ENCODE results near the gene AATF. TPM values are rescaled to one million over a fixed set of nuclear protein-coding genes. Genes with fewer than 3 reads are reported as not detected.
A peak's percentile ranks its signal among the peaks of the same experiment; 100 is the strongest.
"Not testable (repeated sequence)": the region's sequence is repeated elsewhere in the genome, so short reads cannot be mapped to it uniquely, and the experiment has no call there.

The AATF gene
- total RNA-seq, 1 experiment from 2014 or later = 54.8 TPM

DNA sequence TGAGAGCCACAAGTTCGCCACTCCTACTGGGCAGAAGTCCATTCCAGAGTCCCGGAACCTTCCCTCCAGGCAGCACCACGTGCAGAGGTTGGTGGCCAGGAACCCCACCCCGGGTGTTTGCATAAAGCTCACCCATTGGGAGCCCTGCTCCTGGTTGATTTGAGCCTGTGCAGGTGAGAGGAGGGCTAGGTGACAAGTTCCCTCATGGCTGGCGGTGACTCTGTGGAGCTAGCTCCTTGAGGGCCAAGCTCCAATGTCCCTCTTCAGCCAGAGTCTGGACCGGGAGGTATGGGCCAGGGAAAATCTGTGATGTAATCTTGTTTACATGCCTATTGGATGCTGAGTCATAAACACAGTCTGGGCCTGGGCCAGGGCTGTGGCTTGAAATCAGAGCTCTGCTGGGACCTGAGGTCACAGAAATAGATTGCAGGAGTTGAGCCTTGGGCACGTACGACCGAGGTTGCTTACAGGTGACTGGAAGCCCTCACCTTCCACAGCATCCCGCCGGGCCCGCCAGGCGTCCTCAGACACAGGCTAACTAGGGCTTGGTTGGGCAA, 118.9 kb downstream of the AATF start:
- DNase-seq (ENCODE audit: extremely low read depth, low read depth) = peak; percentile 83

DNA sequence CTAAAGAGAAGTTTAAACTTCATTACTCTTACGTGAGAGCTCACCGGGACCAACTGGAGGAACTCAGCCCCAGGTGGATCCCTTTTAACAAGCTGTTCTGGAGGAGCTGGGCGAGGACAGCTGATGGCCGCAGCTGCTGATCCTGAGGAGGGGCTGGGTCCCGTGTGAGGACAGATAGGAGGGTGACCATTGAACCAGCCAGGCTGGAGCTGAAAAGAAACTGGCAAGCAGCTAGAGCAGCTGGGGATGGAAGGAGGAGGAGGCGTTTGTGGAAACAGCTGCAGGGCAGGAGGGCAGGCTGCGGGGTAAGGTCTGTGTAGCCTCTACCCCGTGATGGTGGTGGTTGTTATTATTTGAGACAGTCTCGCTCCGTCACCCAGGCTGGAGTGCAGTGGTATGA, 119.5 kb downstream of the AATF start:
- no peak for DNase-seq (ENCODE audit: extremely low read depth, low read depth)

GRCh38 chr17:37069087-37069486, 120.3 kb downstream of the AATF start:
- DNase-seq (ENCODE audit: extremely low read depth, low read depth) = no peak

- not testable (repeated sequence) for DNase-seq (ENCODE audit: extremely low read depth, low read depth)
Measured at GRCh38 chr17:37073464-37073863, 124.7 kb downstream of the AATF start.

GRCh38 chr17:37079065-37079708, 130.4 kb downstream of the AATF start:
- DNase-seq (ENCODE audit: extremely low read depth, low read depth) = no peak

DNA sequence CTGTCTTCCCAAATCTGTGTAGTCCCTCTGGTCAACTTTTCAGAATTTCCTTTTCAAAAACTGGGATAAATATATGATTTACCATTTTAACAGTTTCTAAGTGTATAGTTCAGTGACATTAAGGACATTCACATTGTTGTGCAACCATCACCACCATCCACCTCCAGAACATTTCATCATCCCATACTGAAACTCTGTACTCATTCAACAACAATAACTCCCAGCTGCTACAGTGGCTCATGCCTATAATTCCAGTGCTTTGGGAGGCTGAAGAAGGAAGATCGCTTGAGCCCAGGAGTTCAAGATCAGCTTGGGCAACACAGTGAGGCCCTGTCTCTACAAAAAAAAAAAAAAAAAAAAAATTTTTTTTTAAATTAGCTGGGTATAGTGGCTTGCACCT, 131.0 kb downstream of the AATF start:
- no peak for DNase-seq (ENCODE audit: extremely low read depth, low read depth)

- no peak for DNase-seq (ENCODE audit: extremely low read depth, low read depth)
Measured at GRCh38 chr17:37081287-37081686, 132.5 kb downstream of the AATF start.

- DNase-seq (ENCODE audit: extremely low read depth, low read depth) = no peak
Measured at GRCh38 chr17:37082311-37082860, 133.6 kb downstream of the AATF start.

DNA sequence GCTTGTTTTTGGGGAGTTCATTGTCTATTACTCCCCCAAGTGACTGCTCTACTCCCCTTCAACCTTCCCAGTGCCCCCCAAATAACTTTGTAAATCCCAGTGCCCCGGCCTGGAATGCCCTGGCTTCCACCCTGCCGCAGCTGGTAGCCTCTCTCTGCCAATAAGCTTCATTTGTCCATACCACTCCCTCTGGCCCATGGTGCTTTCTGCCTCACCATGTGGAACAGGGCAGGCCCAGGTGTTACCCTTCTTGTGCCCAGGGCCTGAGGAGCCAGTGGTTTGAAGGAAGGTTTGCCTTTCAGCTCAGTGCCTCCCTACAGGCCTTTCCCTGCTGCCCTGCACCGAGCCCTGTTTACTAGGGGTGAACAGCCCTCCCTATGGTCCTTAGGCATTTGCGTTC, 134.2 kb downstream of the AATF start:
- no peak for DNase-seq (ENCODE audit: extremely low read depth, low read depth)

DNA sequence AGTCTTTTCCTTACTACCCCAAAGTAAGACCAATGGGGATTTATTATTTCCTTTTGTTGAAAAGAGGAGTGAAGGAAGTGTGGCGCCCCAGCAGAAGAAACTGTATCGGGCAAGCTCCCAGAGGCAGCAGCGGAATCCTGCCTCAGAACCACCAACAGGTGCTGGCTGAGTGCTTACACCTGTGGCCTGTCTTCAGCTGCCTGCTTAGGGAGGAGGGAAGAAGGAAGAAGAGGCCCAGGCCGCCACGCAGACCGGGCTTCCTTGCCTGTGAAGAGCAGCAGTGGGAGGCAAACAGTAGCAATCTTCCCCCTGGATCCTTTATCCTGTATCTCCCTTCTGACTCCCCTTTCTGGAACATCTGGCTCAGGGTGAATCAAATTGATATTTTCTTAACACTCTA, 134.7 kb downstream of the AATF start:
- DNase-seq (ENCODE audit: extremely low read depth, low read depth) = no peak

DNA sequence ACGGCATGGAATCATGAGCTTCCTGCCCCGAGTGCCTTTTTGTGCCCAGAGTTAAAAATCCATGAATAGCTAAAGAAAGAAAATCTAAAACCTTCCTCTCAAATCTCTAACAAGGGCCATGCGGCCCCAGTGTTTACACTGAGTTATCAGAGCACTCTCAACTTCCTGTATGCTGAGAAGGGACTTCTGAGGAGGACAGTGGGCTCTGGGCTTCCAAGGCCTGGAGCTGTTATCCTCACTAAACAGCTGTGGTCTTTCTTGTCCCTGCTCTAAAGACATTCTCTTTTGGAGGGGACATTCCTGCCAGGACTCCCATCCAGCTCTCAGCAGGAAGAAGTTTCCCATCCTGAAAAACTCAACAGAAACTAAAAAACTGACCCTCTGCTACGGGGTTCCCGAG, 135.6 kb downstream of the AATF start:
- no peak for DNase-seq (ENCODE audit: extremely low read depth, low read depth)

- DNase-seq (ENCODE audit: extremely low read depth, low read depth) = no peak
Measured at GRCh38 chr17:37086334-37086733, 137.6 kb downstream of the AATF start.

DNA sequence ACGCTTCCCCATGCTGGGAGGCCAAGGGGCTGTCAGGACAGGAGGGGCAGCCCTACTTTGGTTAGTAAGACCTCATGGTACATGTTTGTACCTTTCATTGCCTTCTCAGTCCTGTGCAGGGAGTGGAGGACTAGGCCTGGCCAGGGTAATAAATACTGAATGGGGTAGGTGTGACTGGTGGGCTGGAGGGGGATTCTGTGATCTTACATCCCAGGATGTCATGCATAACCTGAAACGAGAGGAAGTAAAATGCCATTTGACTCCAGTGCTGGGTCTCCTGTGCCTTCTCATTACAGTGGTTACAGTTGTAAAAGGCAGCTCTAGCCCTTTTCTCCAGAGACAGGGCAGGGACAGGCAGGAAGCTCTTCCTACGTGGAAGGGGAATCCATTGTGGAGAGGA, 138.2 kb downstream of the AATF start:
- DNase-seq (ENCODE audit: extremely low read depth, low read depth) = no peak

DNA sequence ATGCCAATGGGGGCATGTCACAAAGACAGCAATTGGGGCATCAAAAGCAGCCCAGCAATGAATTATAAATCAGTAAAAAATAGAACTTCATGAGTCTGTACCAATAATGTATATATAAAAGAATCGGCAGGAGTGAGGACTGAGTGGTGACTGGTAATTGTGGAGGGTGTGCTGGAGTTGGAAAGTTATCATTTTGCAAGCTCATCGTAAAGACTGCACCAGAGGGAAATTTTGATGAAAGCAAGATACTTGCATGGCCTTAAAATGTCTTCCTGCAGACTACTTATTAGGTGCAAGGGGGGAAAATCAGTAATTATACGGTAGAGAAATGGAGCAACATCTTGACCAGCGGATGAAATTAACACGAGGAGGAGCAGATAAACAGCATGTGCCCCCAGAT, 138.9 kb downstream of the AATF start:
- DNase-seq (ENCODE audit: extremely low read depth, low read depth) = no peak

DNA sequence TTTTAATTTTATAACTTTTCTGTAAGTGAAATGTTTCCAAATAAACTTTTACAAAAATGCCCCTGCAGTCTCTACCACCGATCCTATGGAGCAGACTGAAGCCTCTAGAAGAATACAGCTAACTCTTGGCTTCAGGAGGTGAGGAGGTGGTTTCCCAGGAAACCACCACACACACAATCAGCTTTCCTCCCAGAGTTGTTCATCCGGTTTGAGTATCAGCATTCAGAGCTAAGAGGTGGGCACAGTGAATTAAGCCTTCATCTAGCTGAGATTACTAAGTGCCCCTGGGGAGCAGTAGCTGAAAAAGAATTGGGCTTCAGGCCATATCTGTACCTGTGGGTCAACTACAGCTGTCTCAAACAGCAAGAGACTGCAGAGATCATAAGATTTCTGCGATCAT, 139.7 kb downstream of the AATF start:
- no peak for DNase-seq (ENCODE audit: extremely low read depth, low read depth)

DNA sequence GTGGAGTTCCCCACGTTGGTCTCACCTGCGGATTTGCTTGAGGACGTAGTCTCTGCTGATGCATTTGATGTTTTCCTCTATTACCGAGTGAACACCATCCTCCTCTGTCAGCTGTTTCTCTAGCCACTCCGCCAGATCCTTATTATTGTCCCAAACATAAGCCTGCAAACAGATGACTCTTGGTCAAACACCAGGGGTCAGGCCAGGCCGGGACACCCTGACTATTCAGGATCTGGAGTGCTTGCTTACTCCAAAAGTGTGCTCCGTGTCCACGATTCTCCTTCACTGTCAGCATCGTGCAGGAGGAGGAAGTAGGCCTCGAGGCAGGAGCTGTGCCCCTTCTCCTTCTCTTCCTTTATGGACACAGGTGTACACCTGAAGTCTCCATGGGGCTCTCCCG, 140.2 kb downstream of the AATF start:
- DNase-seq (ENCODE audit: extremely low read depth, low read depth) = no peak

- DNase-seq (ENCODE audit: extremely low read depth, low read depth) = no peak
Measured at GRCh38 chr17:37089956-37090355, 141.2 kb downstream of the AATF start.

GRCh38 chr17:37090941-37091340, 142.2 kb downstream of the AATF start:
- no peak for DNase-seq (ENCODE audit: extremely low read depth, low read depth)

- DNase-seq (ENCODE audit: extremely low read depth, low read depth) = no peak
Measured at GRCh38 chr17:37092071-37092470, 143.3 kb downstream of the AATF start.

- DNase-seq (ENCODE audit: extremely low read depth, low read depth) = no peak
Measured at GRCh38 chr17:37092701-37093100, 143.9 kb downstream of the AATF start.

DNA sequence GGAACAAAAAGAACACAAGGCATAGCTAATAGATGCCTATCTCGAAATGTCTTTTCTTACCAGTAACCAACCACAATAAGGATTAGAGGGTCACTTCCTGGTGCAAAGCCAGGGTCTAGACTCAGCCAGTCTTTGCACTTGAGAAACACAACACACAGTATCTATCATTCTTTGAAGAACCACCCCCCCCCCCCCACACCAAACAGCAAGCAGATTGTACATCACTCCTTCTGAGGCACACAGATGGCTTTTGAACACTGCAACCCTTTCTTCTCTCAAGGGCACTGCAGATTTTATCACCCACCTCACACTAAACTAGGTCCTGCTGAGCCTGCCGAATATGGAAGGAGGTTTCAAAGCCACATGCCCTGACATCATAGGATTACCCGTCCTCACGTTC, 145.6 kb downstream of the AATF start:
- no peak for DNase-seq (ENCODE audit: extremely low read depth, low read depth)

- no peak for DNase-seq (ENCODE audit: extremely low read depth, low read depth)
Measured at GRCh38 chr17:37096071-37096470, 147.3 kb downstream of the AATF start.

DNA sequence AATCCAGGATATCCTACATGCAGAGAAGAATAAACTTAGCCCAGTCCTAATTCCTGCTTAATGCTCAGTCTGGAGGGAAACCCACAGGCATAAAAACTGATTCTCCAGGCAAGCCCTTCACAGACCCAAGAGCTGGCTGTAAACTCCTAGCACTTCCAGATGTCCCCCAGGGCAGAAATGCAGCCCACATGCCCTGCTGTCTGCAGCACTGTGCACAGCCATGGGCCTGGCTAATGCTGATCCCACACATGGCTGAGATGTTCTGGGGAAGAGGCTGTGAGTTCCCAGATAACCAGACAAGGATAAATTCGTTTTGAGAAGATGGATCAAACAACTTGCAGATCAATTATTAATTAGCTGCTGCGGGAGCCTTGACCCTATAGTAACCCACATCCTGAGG, 148.4 kb downstream of the AATF start:
- no peak for DNase-seq (ENCODE audit: extremely low read depth, low read depth)
